Activated T-cell treated with anti-CD3 and anti-CD28 coated beads for 1 hour (primary cell): Measurements from ENCODE around the gene ZNF276.
A peak's percentile ranks its signal among the peaks of the same experiment; 100 is the strongest.
"Not testable (repeated sequence)": the region's sequence is repeated elsewhere in the genome, so short reads cannot be mapped to it uniquely, and the experiment has no call there.

Experiments used
- DNase-seq: peaks from one replicate; pipeline ENCODE4 v3.0.0-alpha.2; 2020; ENCODE audit warnings: low read depth

The ZNF276 gene

GRCh38 chr16:89696670-89697128 is 24.6 kb upstream of the ZNF276 start:
- no peak for DNase-seq

GRCh38 chr16:89697161-89697615 is 24.1 kb upstream of the ZNF276 start:
- DNase-seq = no peak

GRCh38 chr16:89697616-89698331 is 23.6 kb upstream of the ZNF276 start:
- DNase-seq = no peak

- not testable (repeated sequence) for DNase-seq
Observed at GRCh38 chr16:89698717-89699116, 22.6 kb upstream of the ZNF276 start.

GRCh38 chr16:89699629-89700099 is 21.7 kb upstream of the ZNF276 start:
- DNase-seq = not testable (repeated sequence)

- DNase-seq = peak; percentile 95
Observed at GRCh38 chr16:89700100-89700648, 21.2 kb upstream of the ZNF276 start.

GRCh38 chr16:89700649-89701424 is 20.5 kb upstream of the ZNF276 start:
- peak; percentile 29 for DNase-seq

GRCh38 chr16:89701425-89702406 is 19.6 kb upstream of the ZNF276 start, which contains the start of gene SPATA2L:
TSS of gene SPATA2L (minus strand) at chr16:89701705. CDS start at chr16:89701232, 473 bp downstream.
- peak; percentile 96 for DNase-seq

- DNase-seq = no peak
Observed at GRCh38 chr16:89704281-89704680, 17.1 kb upstream of the ZNF276 start.

GRCh38 chr16:89705006-89705405 is 16.3 kb upstream of the ZNF276 start:
- no peak for DNase-seq

GRCh38 chr16:89706518-89707260 is 14.6 kb upstream of the ZNF276 start:
- DNase-seq = no peak

- DNase-seq = no peak
Observed at GRCh38 chr16:89707695-89708094, 13.6 kb upstream of the ZNF276 start.

- no peak for DNase-seq
Observed at GRCh38 chr16:89708481-89708931, 12.8 kb upstream of the ZNF276 start.

GRCh38 chr16:89709166-89709565 is 12.2 kb upstream of the ZNF276 start:
- no peak for DNase-seq

- no peak for DNase-seq
Observed at GRCh38 chr16:89709716-89710432, 11.5 kb upstream of the ZNF276 start.

GRCh38 chr16:89710709-89711564 is 10.4 kb upstream of the ZNF276 start:
- no peak for DNase-seq

GRCh38 chr16:89711601-89712273 is 9.6 kb upstream of the ZNF276 start:
- peak; percentile 70 for DNase-seq

- DNase-seq = no peak
Observed at GRCh38 chr16:89712274-89712781, 9.0 kb upstream of the ZNF276 start.
